ENCODE measurements around the gene HRAS. TPM values are rescaled to one million over a fixed set of nuclear protein-coding genes. Genes with fewer than 3 reads are reported as not detected.

The HRAS gene
- total RNA-seq, 8 experiments from 2014 or later: 38.5 to 96.1 (median 57.2) TPM

GRCh38 chr11:563066-563811 lies 27.9 kb upstream of the HRAS start:
- ATAC-seq (replicated peaks in 6 of 8): no peak
- Histone ChIP-seq H3K4me3 (no peak overlapping the region), H3K27ac (no peak overlapping the region), H3K4me1 (replicated peaks in 1 of 2) (peaks cover 12 to 26% of the 10 kb centered on the region in 2 donors)
- in situ Hi-C loops (cut with MboI; ENCODE audit: low pct_unique_long_range_greater_than_20kb in 2 of 9, low sequenced_read_pairs in 9 of 9, unreplicated experiment in 9 of 9): loop anchor here in 1 of 9 experiments (25.0 kb wide), 1 partner anchor 199 kb away; no protein-coding TSS in a partner anchor
- 60 to 100% (median 100%) methylated on average over 1 of the region's 18 CpGs; no CpG with 5 or more reads in 7 of the 10 experiments for WGBS, 10 experiments

DNA sequence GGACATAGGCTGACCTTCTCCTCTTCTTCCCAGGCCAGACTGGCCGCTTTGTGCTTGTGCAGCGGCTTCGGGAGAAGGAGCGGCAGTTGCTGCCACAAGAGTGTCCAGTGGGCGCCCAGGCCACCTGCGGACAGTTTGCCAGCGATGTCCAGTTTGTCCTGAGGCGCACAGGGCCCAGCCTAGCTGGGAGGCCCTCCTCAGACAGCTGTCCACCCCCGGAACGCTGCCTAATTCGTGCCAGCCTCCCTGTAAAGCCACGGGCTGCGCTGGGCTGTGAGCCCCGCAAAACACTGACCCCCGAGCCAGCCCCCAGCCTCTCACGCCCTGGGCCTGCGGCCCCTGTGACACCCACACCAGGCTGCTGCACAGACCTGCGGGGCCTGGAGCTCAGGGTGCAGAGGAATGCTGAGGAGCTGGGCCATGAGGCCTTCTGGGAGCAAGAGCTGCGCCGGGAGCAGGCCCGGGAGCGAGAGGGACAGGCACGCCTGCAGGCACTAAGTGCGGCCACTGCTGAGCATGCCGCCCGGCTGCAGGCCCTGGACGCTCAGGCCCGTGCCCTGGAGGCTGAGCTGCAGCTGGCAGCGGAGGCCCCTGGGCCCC lies 26.8 kb upstream of the HRAS start:
- peaks cover 10 to 18% of the 10 kb centered on the region in 2 donors for H3K4me1 ChIP-seq (replicated peaks in 1 of 2)
- 80 to 85% methylated on average over 1 to 7 of the region's 29 CpGs; no CpG with 5 or more reads in 8 of the 10 experiments for WGBS, 10 experiments
- peak overlapping the region in 2 of 5 donors; percentile 77 to 94 for H3K4me3 ChIP-seq
- H3K27ac ChIP-seq: no peak overlapping the region
- in situ Hi-C loops (cut with MboI; ENCODE audit: low pct_unique_long_range_greater_than_20kb in 2 of 9, low sequenced_read_pairs in 9 of 9, unreplicated experiment in 9 of 9): loop anchor here in 1 of 9 experiments (25.0 kb wide), 1 partner anchor 200 kb away; no protein-coding TSS in a partner anchor
- no peak for ATAC-seq (replicated peaks in 6 of 8)

- WGBS, 10 experiments: 40 to 47% methylated on average over 2 to 3 of the region's 67 CpGs; no CpG with 5 or more reads in 8 of the 10 experiments
- in situ Hi-C loops (cut with MboI; ENCODE audit: low pct_unique_long_range_greater_than_20kb in 2 of 9, low sequenced_read_pairs in 9 of 9, unreplicated experiment in 9 of 9): loop anchor here in 1 of 9 experiments (25.0 kb wide), 1 partner anchor 201 kb away; no protein-coding TSS in a partner anchor
- peak; percentile 3 to 47 (median 8) for ATAC-seq (replicated peaks in 6 of 8)
- Histone ChIP-seq H3K4me1 (replicated peaks in 1 of 2) (peaks cover 8 to 15% of the 10 kb centered on the region in 2 donors), H3K4me3 (peak overlapping the region; percentile 73 to 94 (median 77)), H3K27ac (no peak overlapping the region)
Measured at GRCh38 chr11:561148-562003, 26.0 kb upstream of the HRAS start.

DNA sequence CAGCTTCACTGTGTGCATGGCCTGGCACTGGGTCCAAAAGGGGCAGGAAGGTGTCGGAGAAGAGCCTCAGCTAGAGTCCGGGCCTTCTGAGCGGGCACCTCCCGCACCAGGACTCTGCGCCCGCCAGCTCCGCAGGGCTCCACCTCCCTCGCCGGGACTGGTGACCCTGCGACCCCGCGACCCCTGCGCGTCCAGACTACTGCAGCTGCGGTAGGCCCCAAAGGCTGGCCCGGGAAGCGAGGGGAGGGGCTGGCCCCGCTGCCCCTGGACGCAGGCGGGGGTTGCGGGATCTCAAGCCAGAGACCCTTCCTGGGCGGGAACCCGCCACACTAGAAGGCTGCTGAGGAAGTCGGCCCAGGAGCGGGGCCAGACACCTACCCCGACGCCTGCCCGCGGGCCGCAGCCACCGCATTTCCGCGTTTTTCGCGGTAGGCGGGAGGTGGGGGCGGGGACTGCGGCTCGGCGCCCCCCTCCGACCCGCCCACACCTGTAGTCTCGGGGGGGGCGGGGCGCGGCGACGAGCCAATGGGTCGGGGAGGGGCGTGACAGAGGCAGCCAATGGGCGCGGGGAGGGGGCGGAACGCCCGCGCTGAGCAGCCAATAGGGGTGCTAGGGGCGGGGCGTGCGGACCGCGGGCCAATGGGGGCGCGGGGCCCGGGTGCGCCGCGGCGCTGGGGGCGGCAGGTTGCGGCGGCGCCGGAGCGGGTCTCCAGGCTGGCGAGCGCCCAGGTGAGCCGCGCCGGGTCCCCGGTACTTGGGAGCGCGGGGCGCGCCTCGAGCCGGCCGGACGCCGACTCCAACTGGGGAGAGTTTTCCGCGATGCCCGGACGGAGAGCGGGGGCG lies 25.1 kb upstream of the HRAS start, which contains the start of the genes LMNTD2 and RASSF7:
Gene LMNTD2, minus strand, starts transcription at position 434 of the 843 bp plus-strand sequence. Its CDS starts 22 bp downstream, at position 412.
Gene RASSF7, plus strand, starts transcription at position 666 of the 843 bp plus-strand sequence. CDS start 799 bp downstream, outside the sequence.
- whole genome bisulfite sequencing, 10 experiments: 0% methylated on average over 2 of the region's 95 CpGs; no CpG with 5 or more reads in 9 of the 10 experiments
- in situ Hi-C loops (cut with MboI; ENCODE audit: low pct_unique_long_range_greater_than_20kb in 2 of 9, low sequenced_read_pairs in 9 of 9, unreplicated experiment in 9 of 9): loop anchor here in 1 of 9 experiments (25.0 kb wide), 1 partner anchor 202 kb away; no protein-coding TSS in a partner anchor

GRCh38 chr11:559712-560304 lies 24.4 kb upstream of the HRAS start:
- ATAC-seq (replicated peaks in 6 of 8): no peak
- 40 to 100% (median 80%) methylated on average over 1 to 13 of the region's 18 CpGs; no CpG with 5 or more reads in 1 of the 10 experiments for WGBS, 10 experiments
- Histone ChIP-seq H3K4me1 (replicated peaks in 1 of 2) (peaks cover 8 to 11% of the 10 kb centered on the region in 2 donors), H3K4me3 (peak overlapping the region in 4 of 5 donors; percentile 73 to 94 (median 83)), H3K27ac (no peak overlapping the region)
- in situ Hi-C loops (cut with MboI; ENCODE audit: low pct_unique_long_range_greater_than_20kb in 2 of 9, low sequenced_read_pairs in 9 of 9, unreplicated experiment in 9 of 9): loop anchor here in 1 of 9 experiments (25.0 kb wide), 1 partner anchor 202 kb away; no protein-coding TSS in a partner anchor

More for the DNA sequence above, 25.1 kb upstream of the HRAS start, which contains the start of the genes LMNTD2 and RASSF7:
- Histone ChIP-seq H3K27ac (peak within 1 kb of the TSS in 1 of 2 donors; percentile 52), H3K4me1 (replicated peaks in 1 of 2) (peaks cover 8 to 11% of the 10 kb centered on the region in 2 donors), H3K4me3 (peak within 1 kb of the TSS; percentile 73 to 94 (median 77))
- peak; percentile 82 to 90 (median 89) for ATAC-seq (replicated peaks in 6 of 8)

GRCh38 chr11:559020-559620 lies 23.7 kb upstream of the HRAS start:
- in situ Hi-C loops (cut with MboI; ENCODE audit: low pct_unique_long_range_greater_than_20kb in 2 of 9, low sequenced_read_pairs in 9 of 9, unreplicated experiment in 9 of 9): loop anchor here in 1 of 9 experiments (25.0 kb wide), 1 partner anchor 203 kb away; no protein-coding TSS in a partner anchor
- H3K27ac ChIP-seq: no peak overlapping the region
- ATAC-seq (replicated peaks in 6 of 8): no peak
- H3K4me1 ChIP-seq (replicated peaks in 1 of 2): peaks cover 12 to 18% of the 10 kb centered on the region in 2 donors
- WGBS, 10 experiments: 40 to 90% (median 65%) methylated on average over 1 to 3 of the region's 15 CpGs; no CpG with 5 or more reads in 6 of the 10 experiments
- H3K4me3 ChIP-seq: no peak overlapping the region

DNA sequence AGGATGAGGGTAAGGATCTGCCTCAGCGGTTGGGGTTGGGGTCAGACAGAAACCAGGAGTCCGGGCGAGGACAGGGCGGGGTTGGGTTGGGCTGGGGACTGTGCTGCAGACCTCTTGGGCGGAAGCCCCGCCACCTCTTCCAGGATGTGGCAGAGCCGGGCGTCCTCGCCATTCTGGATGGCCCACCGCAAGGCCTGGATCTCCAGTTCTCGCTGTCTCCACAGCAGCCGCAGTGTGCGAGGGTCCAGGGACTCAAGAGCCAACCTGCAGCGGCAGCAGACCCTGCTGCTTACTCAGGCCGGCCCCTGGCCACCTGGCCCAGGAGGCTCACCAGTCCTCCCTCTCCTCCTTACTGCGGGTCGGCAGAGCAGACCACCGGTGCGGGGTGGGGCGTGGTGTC lies 23.1 kb upstream of the HRAS start:
- in situ Hi-C loops (cut with MboI; ENCODE audit: low pct_unique_long_range_greater_than_20kb in 2 of 9, low sequenced_read_pairs in 9 of 9, unreplicated experiment in 9 of 9): loop anchor here in 1 of 9 experiments (25.0 kb wide), 1 partner anchor 204 kb away; no protein-coding TSS in a partner anchor
- H3K4me1 ChIP-seq (replicated peaks in 1 of 2): peaks cover 12 to 24% of the 10 kb centered on the region in 2 donors
- no peak for ATAC-seq (replicated peaks in 6 of 8)
- WGBS, 10 experiments: 40 to 100% (median 78%) methylated on average over 1 to 4 of the region's 20 CpGs; no CpG with 5 or more reads in 6 of the 10 experiments
- H3K27ac ChIP-seq: no peak overlapping the region
- no peak overlapping the region for H3K4me3 ChIP-seq

DNA sequence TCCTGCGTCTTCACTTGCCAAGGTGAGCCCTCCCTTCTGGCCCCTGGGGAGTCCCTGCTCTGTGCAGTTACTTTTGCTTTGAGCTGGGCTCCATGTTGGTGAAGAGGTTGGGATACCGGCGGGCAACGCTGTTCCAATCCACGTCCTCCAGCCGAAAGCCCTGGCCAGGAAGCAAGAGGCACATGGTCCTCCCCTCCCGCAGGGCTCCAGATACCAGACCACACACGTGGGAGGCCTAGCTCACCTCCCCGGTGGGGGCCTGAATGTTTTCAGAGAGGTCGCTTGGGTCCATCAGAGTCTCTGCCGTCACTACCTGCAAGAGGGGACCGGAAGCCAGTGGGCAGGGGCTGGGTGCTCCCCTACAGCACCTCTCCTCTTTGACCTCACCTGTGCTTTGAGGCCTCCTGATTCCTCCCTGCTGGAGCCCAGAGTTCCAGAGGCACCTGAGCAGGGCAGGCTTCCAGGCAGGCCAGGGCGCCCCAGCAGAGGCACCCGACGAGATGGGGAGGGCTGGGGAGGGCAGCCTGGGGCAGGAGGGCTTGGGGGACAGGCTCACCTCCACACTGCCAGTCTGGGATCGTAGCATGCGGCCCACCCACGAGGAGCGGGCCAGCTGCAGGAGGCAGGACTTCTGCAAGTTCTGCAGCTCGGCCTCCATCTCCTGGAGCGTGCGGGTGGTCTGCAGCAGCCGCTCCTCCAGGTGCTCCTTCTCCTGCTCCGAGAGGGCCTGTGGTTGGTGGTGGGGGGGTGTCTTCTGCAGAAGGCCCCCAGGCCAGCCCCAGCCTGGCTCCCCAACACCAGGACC lies 22.2 kb upstream of the HRAS start:
- in situ Hi-C loops (cut with MboI; ENCODE audit: low pct_unique_long_range_greater_than_20kb in 2 of 9, low sequenced_read_pairs in 9 of 9, unreplicated experiment in 9 of 9): loop anchor here in 1 of 9 experiments (25.0 kb wide), 1 partner anchor 205 kb away; no protein-coding TSS in a partner anchor
- no peak for ATAC-seq (replicated peaks in 6 of 8)
- WGBS, 10 experiments: 100% methylated on average over 2 of the region's 24 CpGs; no CpG with 5 or more reads in 8 of the 10 experiments
- H3K27ac ChIP-seq: no peak overlapping the region
- no peak overlapping the region for H3K4me3 ChIP-seq
- peaks cover 12 to 31% of the 10 kb centered on the region in 2 donors for H3K4me1 ChIP-seq (replicated peaks in 1 of 2)

- peaks cover 12 to 31% of the 10 kb centered on the region in 2 donors for H3K4me1 ChIP-seq (replicated peaks in 1 of 2)
- H3K4me3 ChIP-seq: peak overlapping the region in 1 of 5 donors; percentile 32
- no peak overlapping the region for H3K27ac ChIP-seq
- in situ Hi-C loops (cut with MboI; ENCODE audit: low pct_unique_long_range_greater_than_20kb in 2 of 9, low sequenced_read_pairs in 9 of 9, unreplicated experiment in 9 of 9): loop anchor here in 1 of 9 experiments (25.0 kb wide), 1 partner anchor 206 kb away; no protein-coding TSS in a partner anchor
- no peak for ATAC-seq (replicated peaks in 6 of 8)
- 40 to 80% (median 80%) methylated on average over 1 of the region's 22 CpGs; no CpG with 5 or more reads in 7 of the 10 experiments for WGBS, 10 experiments
Measured at GRCh38 chr11:556662-557256, 21.4 kb upstream of the HRAS start.
